NB4 (cell line): ENCODE results near the gene ZNF628.

Experiments used
- CTCF ChIP-seq: IDR thresholded peaks from one replicate; pipeline ENCODE4 v1.5.1; 2012; ENCODE audit warnings: low read depth, low read length
- POLR2A ChIP-seq: IDR thresholded peaks from 2 replicates; pipeline ENCODE4 v1.6.1; 2011; ENCODE audit warnings: mild to moderate bottlenecking; ENCODE audit not compliant: insufficient read length; ENCODE audit errors: extremely low read depth

- no peak for TF ChIP-seq POLR2A
- no peak for TF ChIP-seq CTCF
These were observed 1.9 kb downstream of the ZNF628 start for GRCh38 chr19:55478364-55478763.
